ENCODE results near the gene RRP1.
A peak's percentile ranks its signal among the peaks of the same experiment; 100 is the strongest.

Gene RRP1

DNA sequence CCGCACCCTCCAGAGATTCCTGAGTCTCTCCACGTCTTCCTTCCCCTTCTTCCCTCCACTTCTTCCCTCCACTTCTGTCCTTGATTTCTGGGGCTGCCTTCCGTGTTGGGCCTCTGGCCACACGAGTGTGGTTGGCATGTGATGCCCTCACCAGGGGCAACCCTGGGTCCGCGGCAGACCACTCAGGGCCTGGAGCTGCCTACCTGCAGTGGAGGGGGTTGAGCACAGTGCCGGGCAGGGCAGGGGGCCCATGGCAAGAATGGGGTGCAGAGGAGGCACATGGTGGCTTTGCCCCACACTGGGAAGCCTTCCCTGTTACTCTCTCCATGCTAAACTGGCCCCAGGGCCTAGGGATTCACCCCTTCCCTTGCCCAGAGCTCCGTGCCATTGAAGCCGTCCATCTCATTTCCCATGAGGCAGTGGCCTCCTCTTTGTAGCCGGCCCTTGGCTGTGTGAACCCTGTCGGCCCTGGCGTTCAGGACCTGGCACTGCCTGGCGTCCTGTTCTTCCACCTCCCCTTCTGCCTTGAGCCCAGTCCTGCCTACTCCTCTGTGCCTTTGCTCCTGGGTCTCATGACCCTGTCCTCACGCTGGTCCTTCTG lies 13.4 kb downstream of the RRP1 start:
- H3K36me3 ChIP-seq (ENCODE audit: control insufficient read depth in 1 of 2, insufficient read depth in 2 of 2, low read length in 2 of 2): peaks cover 73 to 78% of the 10 kb centered on the region in 2 experiments
- no peak overlapping the region for H4K91ac ChIP-seq (ENCODE audit: low read depth, low read length)
- no CpG with 5 or more reads among the region's 14 CpGs for WGBS (ENCODE audit: extremely low coverage, insufficient coverage, insufficient read length)
- H3K9ac ChIP-seq (ENCODE audit: low read length): no peak overlapping the region
- peaks cover 2% of the 10 kb centered on the region for H3K9me3 ChIP-seq (ENCODE audit: insufficient read depth, low read depth, low read length)
- H3K18ac ChIP-seq (ENCODE audit: low read length): no peak overlapping the region
- no peak overlapping the region for H3K27ac ChIP-seq (ENCODE audit: low read depth, low read length)
- no peak overlapping the region for H2BK5ac ChIP-seq (ENCODE audit: low read depth, low read length, poor library complexity)
- no peaks in the 10 kb centered on the region for H3K27me3 ChIP-seq (ENCODE audit: insufficient read depth, low read length)
- H3K4me2 ChIP-seq (ENCODE audit: low read length): no peak overlapping the region
- no peak overlapping the region for H3K14ac ChIP-seq (ENCODE audit: low read length)
- no peak overlapping the region for H4K8ac ChIP-seq (ENCODE audit: low read depth, low read length)
- H2BK12ac ChIP-seq (ENCODE audit: low read length): no peak overlapping the region
- no peak for DNase-seq
- no peak overlapping the region for H4K12ac ChIP-seq (ENCODE audit: low read depth, low read length)
- no peaks in the 10 kb centered on the region for H3K4me1 ChIP-seq (ENCODE audit: control insufficient read depth in 1 of 2, insufficient read depth in 2 of 2, low read length in 2 of 2)
- H3K79me2 ChIP-seq (ENCODE audit: control insufficient read depth, insufficient read depth, low read length, poor library complexity): no peaks in the 10 kb centered on the region
- H3K79me1 ChIP-seq (ENCODE audit: low read length): no peaks in the 10 kb centered on the region
- no peak overlapping the region for H2BK120ac ChIP-seq (ENCODE audit: insufficient read depth, low read length, poor library complexity)
- H3K4me3 ChIP-seq (ENCODE audit: low read depth, low read length): peak overlapping the region; percentile 1
- no peak overlapping the region for H2AFZ ChIP-seq (ENCODE audit: insufficient read depth, low read length, poor library complexity)
- no peak overlapping the region for H3K23ac ChIP-seq (ENCODE audit: low read length)
- H3K4ac ChIP-seq (ENCODE audit: low read depth, low read length): no peak overlapping the region
- no peak overlapping the region for H2AK5ac ChIP-seq (ENCODE audit: low read length)

DNA sequence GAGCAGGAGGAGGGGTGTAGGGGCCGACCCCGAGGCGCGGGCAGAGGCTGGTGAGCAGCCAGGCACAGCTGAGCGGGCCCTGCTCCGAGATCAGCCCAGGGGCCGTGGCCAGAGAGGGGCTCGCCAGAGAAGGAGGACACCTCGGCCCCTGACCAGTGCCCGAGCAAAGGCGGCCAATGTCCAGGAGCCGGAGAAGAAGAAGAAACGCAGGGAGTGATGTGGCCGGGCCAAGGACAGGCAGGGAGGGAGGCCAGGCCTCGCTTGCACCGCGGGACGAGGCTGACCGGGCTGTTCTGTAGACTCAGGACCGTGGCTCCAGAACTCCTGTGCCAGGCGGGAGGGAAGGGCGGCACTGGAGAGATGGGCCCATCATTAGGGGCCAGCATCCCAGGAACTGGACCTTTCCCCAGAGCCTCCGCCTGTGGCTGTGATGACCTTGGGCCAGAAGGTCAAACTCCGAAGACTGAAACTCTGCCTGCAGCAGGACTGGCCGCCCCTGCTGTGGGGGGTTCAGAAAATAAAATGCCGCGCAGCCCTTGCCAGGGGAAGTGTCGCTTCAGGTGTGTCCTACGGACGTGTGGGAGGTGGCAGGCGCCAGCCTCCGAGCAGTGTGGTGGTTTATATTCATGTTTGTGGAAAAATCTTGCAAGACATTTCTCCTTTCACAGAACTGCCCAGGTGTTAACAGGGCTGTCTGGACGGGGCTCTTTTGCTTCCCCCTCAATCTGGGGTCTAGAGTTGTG lies 14.4 kb downstream of the RRP1 start:
- H2BK12ac ChIP-seq (ENCODE audit: low read length): no peak overlapping the region
- H2BK5ac ChIP-seq (ENCODE audit: low read depth, low read length, poor library complexity): no peak overlapping the region
- H4K12ac ChIP-seq (ENCODE audit: low read depth, low read length): no peak overlapping the region
- H2BK120ac ChIP-seq (ENCODE audit: insufficient read depth, low read length, poor library complexity): no peak overlapping the region
- no peak overlapping the region for H3K4me3 ChIP-seq (ENCODE audit: low read depth, low read length)
- H3K4me1 ChIP-seq (ENCODE audit: control insufficient read depth in 1 of 2, insufficient read depth in 2 of 2, low read length in 2 of 2): no peaks in the 10 kb centered on the region
- H3K9ac ChIP-seq (ENCODE audit: low read length): no peak overlapping the region
- no peak overlapping the region for H3K14ac ChIP-seq (ENCODE audit: low read length)
- no peak overlapping the region for H3K4ac ChIP-seq (ENCODE audit: low read depth, low read length)
- no CpG with 5 or more reads among the region's 33 CpGs for WGBS (ENCODE audit: extremely low coverage, insufficient coverage, insufficient read length)
- no peak for DNase-seq
- H3K79me1 ChIP-seq (ENCODE audit: low read length): no peaks in the 10 kb centered on the region
- no peak overlapping the region for H2AFZ ChIP-seq (ENCODE audit: insufficient read depth, low read length, poor library complexity)
- no peak overlapping the region for H3K23ac ChIP-seq (ENCODE audit: low read length)
- H3K4me2 ChIP-seq (ENCODE audit: low read length): no peak overlapping the region
- peaks cover 64 to 69% of the 10 kb centered on the region in 2 experiments for H3K36me3 ChIP-seq (ENCODE audit: control insufficient read depth in 1 of 2, insufficient read depth in 2 of 2, low read length in 2 of 2)
- no peak overlapping the region for H3K18ac ChIP-seq (ENCODE audit: low read length)
- H4K8ac ChIP-seq (ENCODE audit: low read depth, low read length): no peak overlapping the region
- no peaks in the 10 kb centered on the region for H3K79me2 ChIP-seq (ENCODE audit: control insufficient read depth, insufficient read depth, low read length, poor library complexity)
- no peak overlapping the region for H3K27ac ChIP-seq (ENCODE audit: low read depth, low read length)
- peaks cover 2% of the 10 kb centered on the region for H3K9me3 ChIP-seq (ENCODE audit: insufficient read depth, low read depth, low read length)
- no peaks in the 10 kb centered on the region for H3K27me3 ChIP-seq (ENCODE audit: insufficient read depth, low read length)
- H2AK5ac ChIP-seq (ENCODE audit: low read length): no peak overlapping the region
- no peak overlapping the region for H4K91ac ChIP-seq (ENCODE audit: low read depth, low read length)

DNA sequence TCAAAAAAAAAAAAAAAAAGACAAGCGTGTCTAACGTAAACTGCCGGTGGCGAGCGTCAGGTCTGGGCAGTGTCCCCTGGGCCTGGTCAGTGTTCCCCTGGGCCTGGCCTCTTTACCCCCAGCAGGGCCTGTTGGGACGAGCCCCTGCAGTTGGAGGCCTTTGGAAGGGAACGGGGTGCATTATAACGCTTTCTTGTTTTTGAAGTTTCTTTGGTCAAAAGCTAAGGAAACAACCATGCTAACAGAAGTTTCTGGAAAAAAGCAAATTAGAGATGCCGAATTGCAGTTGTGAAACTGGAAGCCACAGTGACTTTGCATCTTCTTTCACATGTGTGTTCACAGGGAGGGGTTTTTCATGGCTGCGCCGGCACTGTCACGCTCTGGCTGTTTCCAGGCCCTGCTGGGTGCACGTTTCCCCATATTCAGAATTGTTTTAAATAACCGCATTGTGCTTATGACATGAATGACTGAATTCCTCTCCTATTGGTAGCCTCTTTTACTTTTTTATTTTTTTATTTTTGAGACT lies 16.0 kb downstream of the RRP1 start:
- Histone ChIP-seq H2AK5ac (ENCODE audit: low read length) (no peak overlapping the region), H4K91ac (ENCODE audit: low read depth, low read length) (no peak overlapping the region), H4K12ac (ENCODE audit: low read depth, low read length) (no peak overlapping the region), H3K9me3 (ENCODE audit: insufficient read depth, low read depth, low read length) (peaks cover 2% of the 10 kb centered on the region), H3K27ac (ENCODE audit: low read depth, low read length) (no peak overlapping the region), H3K4me3 (ENCODE audit: low read depth, low read length) (no peak overlapping the region), H3K79me1 (ENCODE audit: low read length) (no peaks in the 10 kb centered on the region), H2AFZ (ENCODE audit: insufficient read depth, low read length, poor library complexity) (no peak overlapping the region), H3K9ac (ENCODE audit: low read length) (no peak overlapping the region), H3K14ac (ENCODE audit: low read length) (no peak overlapping the region), H2BK120ac (ENCODE audit: insufficient read depth, low read length, poor library complexity) (no peak overlapping the region), H3K4me2 (ENCODE audit: low read length) (no peak overlapping the region), H3K4me1 (ENCODE audit: control insufficient read depth in 1 of 2, insufficient read depth in 2 of 2, low read length in 2 of 2) (no peaks in the 10 kb centered on the region), H4K8ac (ENCODE audit: low read depth, low read length) (no peak overlapping the region), H3K23ac (ENCODE audit: low read length) (no peak overlapping the region), H3K4ac (ENCODE audit: low read depth, low read length) (no peak overlapping the region), H3K18ac (ENCODE audit: low read length) (no peak overlapping the region), H3K27me3 (ENCODE audit: insufficient read depth, low read length) (no peaks in the 10 kb centered on the region), H2BK5ac (ENCODE audit: low read depth, low read length, poor library complexity) (no peak overlapping the region), H3K79me2 (ENCODE audit: control insufficient read depth, insufficient read depth, low read length, poor library complexity) (no peaks in the 10 kb centered on the region), H2BK12ac (ENCODE audit: low read length) (no peak overlapping the region), H3K36me3 (ENCODE audit: control insufficient read depth in 1 of 2, insufficient read depth in 2 of 2, low read length in 2 of 2) (peaks cover 49 to 54% of the 10 kb centered on the region in 2 experiments)
- DNase-seq: no peak
- WGBS (ENCODE audit: extremely low coverage, insufficient coverage, insufficient read length): no CpG with 5 or more reads among the region's 14 CpGs

DNA sequence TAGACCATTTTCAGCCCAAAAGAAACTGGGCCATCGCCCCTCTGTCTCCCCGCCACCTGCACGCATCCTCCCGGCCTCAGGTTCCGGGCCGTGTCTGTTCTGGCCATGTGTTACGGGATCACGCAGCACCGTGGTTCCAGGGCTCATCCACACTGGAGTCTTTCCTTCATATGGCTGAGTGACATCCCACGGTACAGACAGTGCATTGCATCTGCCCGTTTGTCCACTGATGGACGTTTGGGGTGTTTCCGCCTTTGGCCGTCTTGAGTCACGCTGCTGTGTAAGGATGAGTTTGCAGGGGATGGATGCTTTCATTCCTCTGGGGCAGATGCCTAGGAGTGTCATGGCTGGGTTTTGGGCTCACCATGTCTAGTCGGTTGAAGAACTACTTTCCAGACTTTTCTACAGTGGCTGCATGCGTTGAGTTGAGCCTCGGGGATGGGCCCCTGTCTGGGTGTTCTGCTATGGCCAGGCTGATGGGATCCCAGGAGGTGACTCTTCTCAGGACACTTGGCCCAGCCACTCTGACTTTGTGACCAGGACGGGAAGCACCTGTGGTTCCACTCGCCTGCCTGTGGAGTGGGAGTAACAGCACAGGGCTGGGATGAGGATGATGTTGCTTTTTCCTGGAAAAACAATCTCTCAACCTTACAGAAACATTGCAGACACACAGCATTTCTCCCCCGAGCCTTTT lies 16.8 kb downstream of the RRP1 start:
- Histone ChIP-seq H3K4me3 (ENCODE audit: low read depth, low read length) (no peak overlapping the region), H4K12ac (ENCODE audit: low read depth, low read length) (no peak overlapping the region), H3K18ac (ENCODE audit: low read length) (no peak overlapping the region), H4K8ac (ENCODE audit: low read depth, low read length) (no peak overlapping the region), H3K4ac (ENCODE audit: low read depth, low read length) (no peak overlapping the region), H3K36me3 (ENCODE audit: control insufficient read depth in 1 of 2, insufficient read depth in 2 of 2, low read length in 2 of 2) (peaks cover 40 to 46% of the 10 kb centered on the region in 2 experiments), H2BK120ac (ENCODE audit: insufficient read depth, low read length, poor library complexity) (no peak overlapping the region), H3K23ac (ENCODE audit: low read length) (no peak overlapping the region), H3K4me1 (ENCODE audit: control insufficient read depth in 1 of 2, insufficient read depth in 2 of 2, low read length in 2 of 2) (peaks cover 0 to 3% of the 10 kb centered on the region in 2 experiments), H3K79me1 (ENCODE audit: low read length) (no peaks in the 10 kb centered on the region), H2BK12ac (ENCODE audit: low read length) (no peak overlapping the region), H2AK5ac (ENCODE audit: low read length) (no peak overlapping the region), H3K27ac (ENCODE audit: low read depth, low read length) (no peak overlapping the region), H3K27me3 (ENCODE audit: insufficient read depth, low read length) (no peaks in the 10 kb centered on the region), H3K9ac (ENCODE audit: low read length) (no peak overlapping the region), H2BK5ac (ENCODE audit: low read depth, low read length, poor library complexity) (no peak overlapping the region), H2AFZ (ENCODE audit: insufficient read depth, low read length, poor library complexity) (no peak overlapping the region), H3K4me2 (ENCODE audit: low read length) (no peak overlapping the region), H3K14ac (ENCODE audit: low read length) (no peak overlapping the region), H4K91ac (ENCODE audit: low read depth, low read length) (no peak overlapping the region), H3K9me3 (ENCODE audit: insufficient read depth, low read depth, low read length) (peaks cover 2% of the 10 kb centered on the region), H3K79me2 (ENCODE audit: control insufficient read depth, insufficient read depth, low read length, poor library complexity) (no peaks in the 10 kb centered on the region)
- no CpG with 5 or more reads among the region's 21 CpGs for WGBS (ENCODE audit: extremely low coverage, insufficient coverage, insufficient read length)
- DNase-seq: no peak
